Panc1 (cell line): ENCODE results near the gene CPO. TPM values are rescaled to one million over a fixed set of nuclear protein-coding genes. Genes with fewer than 3 reads are reported as not detected.

Experiments
- ATAC-seq: fragments of 200-7000 bp; cut with Tn5 transposase; 2 replicates; pipeline ENCODE4 v1.9.1; 2020; ENCODE audit warnings: mild to moderate bottlenecking, moderate library complexity
- BruUV-seq: library from RNA; stranded (reverse); fragments of 400-500 nt; replicated peaks from 2 replicates; lab custom pipeline; 2021; lab: Mats Ljungman, UMichigan
- CTCF ChIA-PET: fragments of 300-600 bp; sonication (Branson Sonifier 250); formaldehyde crosslinking; loops from one replicate; lab custom pipeline; 2022; ENCODE audit warnings: antibody characterized with exemption; lab: Charles Lee
- POLR2A ChIA-PET: fragments of 300-600 bp; sonication (Branson Sonifier 250); formaldehyde crosslinking; loops from one replicate; lab custom pipeline; 2022; ENCODE audit warnings: antibody characterized with exemption; lab: Charles Lee
- DNase-seq: peaks from one replicate; pipeline ENCODE4 v3.0.0-alpha.2; 2010; ENCODE audit warnings: low read depth, low spot score
- H3K27ac ChIP-seq: 2 replicates; pipeline ENCODE4 v1.5.1; 2011; ENCODE audit warnings: mild to moderate bottlenecking, low read length, inconsistent platforms
- H3K27me3 ChIP-seq: fragments of 200-500 bp; sonication (Bioruptor generic); 2 replicates; pipeline ENCODE4 v1.6.0; 2014; ENCODE audit warnings: low read length, inconsistent platforms; ENCODE audit not compliant: control insufficient read depth, insufficient read depth
- H3K36me3 ChIP-seq: fragments of 200-500 bp; sonication (Bioruptor generic); 2 replicates; pipeline ENCODE4 v1.5.1; 2014; ENCODE audit warnings: inconsistent platforms, mild to moderate bottlenecking, low read length, moderate library complexity; ENCODE audit not compliant: control insufficient read depth, insufficient read depth
- H3K4me1 ChIP-seq: 2 replicates; pipeline ENCODE4 v1.5.1; 2011; ENCODE audit warnings: inconsistent platforms, mild to moderate bottlenecking, low read length, moderate library complexity; ENCODE audit not compliant: control insufficient read depth, insufficient read depth
- H3K4me3 ChIP-seq, 2 experiments: 2 replicates each; pipeline ENCODE4 v1.5.1; 2011 to 2012; ENCODE audit warnings: low read depth in 2 of 2, low read length in 2 of 2, mild to moderate bottlenecking in 2 of 2, inconsistent platforms in 1 of 2, moderate library complexity in 1 of 2
- H3K9me3 ChIP-seq: fragments of 200-500 bp; sonication (Bioruptor generic); 2 replicates; pipeline ENCODE4 v1.5.1; 2014; ENCODE audit warnings: low read depth, mild to moderate bottlenecking, inconsistent platforms, low read length, moderate library complexity; ENCODE audit not compliant: control insufficient read depth, insufficient read depth
- POLR2AphosphoS5 ChIP-seq: IDR thresholded peaks from 2 replicates; pipeline ENCODE4 v1.6.1; 2012; ENCODE audit warnings: mild to moderate bottlenecking, low read depth, low read length, moderate library complexity
- SIN3A ChIP-seq: IDR thresholded peaks from 2 replicates; pipeline ENCODE4 v1.6.1; 2012; ENCODE audit warnings: low read depth, mild to moderate bottlenecking, low read length, moderate library complexity, borderline replicate concordance; ENCODE audit not compliant: insufficient read depth
- TCF7L2 ChIP-seq: IDR thresholded peaks from 2 replicates; pipeline ENCODE4 v1.6.1; 2011; ENCODE audit warnings: mild to moderate bottlenecking, low read depth, low read length, inconsistent platforms
- in situ Hi-C: cut with HindIII; loops from 2 replicates; pipeline ENCODE4 v1.10.0; 2016; ENCODE audit warnings: low sequenced_read_pairs, low pct_unique_long_range_greater_than_20kb
- intact Hi-C: fragments of 100-400 bp; cut with micrococcal nuclease; formaldehyde crosslinking; loops from one replicate; pipeline ENCODE4 v1.10.0; 2022; ENCODE audit not compliant: unreplicated experiment
- total RNA-seq: library from RNA; stranded (reverse); gene quantifications from one replicate; pipeline ENCODE4 v1.2.1, GENCODE V29; 2021; ENCODE audit not compliant: unreplicated experiment
- TF ChIP-seq, protein P1 (sequence below), 2 experiments: IDR thresholded peaks; 2 replicates each; pipeline ENCODE4 v1.6.1; 2011 to 2012; ENCODE audit warnings: low read depth in 2 of 2, control low read depth in 1 of 2, low read length in 1 of 2, mild to moderate bottlenecking in 1 of 2, moderate library complexity in 1 of 2; ENCODE audit not compliant: insufficient read depth in 1 of 2
- TF ChIP-seq, protein P2 (sequence below): fragments of 450-650 bp; IDR thresholded peaks from 2 replicates; pipeline ENCODE4 v1.5.1; 2017; ENCODE audit warnings: mild to moderate bottlenecking

The CPO gene
- total RNA-seq, 1 experiment from 2014 or later = not detected

DNA sequence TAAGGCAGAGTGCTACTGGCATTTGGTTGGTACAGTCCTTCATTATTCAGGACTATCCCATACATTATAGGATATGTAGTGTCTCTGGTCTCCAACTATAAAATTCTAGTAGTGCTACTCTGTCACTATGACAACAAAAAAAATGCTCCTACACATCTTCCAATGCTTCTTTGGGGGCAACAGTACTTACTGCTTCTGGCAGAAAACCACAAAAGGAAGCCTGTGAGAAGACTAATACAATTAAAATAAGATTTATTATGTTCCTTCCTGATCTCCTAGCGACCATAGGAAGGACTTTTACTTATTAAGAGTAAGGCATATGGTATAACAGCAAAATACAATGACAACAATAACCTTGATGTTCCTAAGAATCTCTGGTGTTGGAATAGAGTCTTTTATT lies 48.4 kb upstream of the CPO start:
- no peaks in the 10 kb centered on the region for H3K27me3 ChIP-seq
- H3K4me1 ChIP-seq = no peaks in the 10 kb centered on the region
- no peak overlapping the region for H3K4me3 ChIP-seq
- in situ Hi-C loops (no loop called here), intact Hi-C loops (no loop called here)
- DNase-seq (no peak), ATAC-seq (no peak)
- no peak for TF ChIP-seq SIN3A
- no peaks in the 10 kb centered on the region for H3K36me3 ChIP-seq
- H3K27ac ChIP-seq = no peak overlapping the region
- no TSS peak for BruUV-seq
- no peaks in the 10 kb centered on the region for H3K9me3 ChIP-seq
- ChIA-PET CTCF (no interaction called here), POLR2A (no interaction called here)

DNA sequence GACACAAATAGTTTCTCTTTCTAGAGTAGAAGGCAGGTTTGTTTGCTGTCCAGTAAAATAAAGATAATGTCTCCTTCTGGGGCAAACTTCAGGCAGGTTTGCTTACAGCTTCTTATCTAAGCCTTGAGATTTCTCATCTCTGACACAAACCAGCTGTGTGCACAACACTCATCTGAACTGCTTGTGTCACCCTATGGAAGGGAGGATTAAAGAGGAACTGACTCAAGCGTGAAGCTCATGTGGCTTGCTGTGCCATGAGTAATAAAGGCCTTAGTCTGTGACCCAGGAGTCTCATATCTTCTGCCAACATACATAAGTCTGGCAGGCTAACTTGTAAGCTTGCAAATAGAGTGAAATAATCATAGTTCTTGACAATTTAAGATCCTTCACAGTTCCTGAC lies 24.2 kb upstream of the CPO start:
- Histone ChIP-seq H3K27me3 (no peaks in the 10 kb centered on the region), H3K4me1 (no peaks in the 10 kb centered on the region), H3K9me3 (no peaks in the 10 kb centered on the region), H3K36me3 (no peaks in the 10 kb centered on the region), H3K4me3 (no peak overlapping the region), H3K27ac (no peak overlapping the region)
- DNase-seq (peak; percentile 92), ATAC-seq (peak; percentile 97)
- in situ Hi-C loops = no loop called here
- peak; percentile 62; the same call in 1 of the 2 replicates for TF ChIP-seq TCF7L2
- no peak for TF ChIP-seq POLR2AphosphoS5
- ChIA-PET POLR2A (no interaction called here), CTCF (no interaction called here)
- intact Hi-C loops = no loop called here
- no TSS peak for BruUV-seq

DNA sequence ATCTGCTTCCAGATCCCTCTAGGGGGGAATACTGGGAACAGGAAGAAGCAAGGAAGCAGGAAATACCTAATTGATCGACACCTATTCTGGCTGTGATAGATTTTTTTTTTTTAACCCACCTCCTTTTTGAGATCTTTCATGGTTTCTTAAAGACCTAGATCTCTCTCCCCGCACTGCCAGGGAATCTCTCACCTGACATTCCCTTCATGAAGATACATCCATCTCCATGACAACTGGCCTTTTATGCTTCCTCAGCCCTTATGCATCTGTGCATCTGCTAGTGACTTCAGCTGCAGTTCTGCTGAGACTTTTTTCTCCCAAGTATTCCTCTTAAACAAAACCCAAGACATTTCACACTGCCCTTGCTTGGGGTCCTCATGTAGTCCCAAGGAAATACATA lies 21.1 kb upstream of the CPO start:
- CTCF ChIA-PET = no interaction called here
- intact Hi-C loops = no loop called here
- TF ChIP-seq SIN3A (no peak), TCF7L2 (no peak)
- TF ChIP-seq, protein P1, sequence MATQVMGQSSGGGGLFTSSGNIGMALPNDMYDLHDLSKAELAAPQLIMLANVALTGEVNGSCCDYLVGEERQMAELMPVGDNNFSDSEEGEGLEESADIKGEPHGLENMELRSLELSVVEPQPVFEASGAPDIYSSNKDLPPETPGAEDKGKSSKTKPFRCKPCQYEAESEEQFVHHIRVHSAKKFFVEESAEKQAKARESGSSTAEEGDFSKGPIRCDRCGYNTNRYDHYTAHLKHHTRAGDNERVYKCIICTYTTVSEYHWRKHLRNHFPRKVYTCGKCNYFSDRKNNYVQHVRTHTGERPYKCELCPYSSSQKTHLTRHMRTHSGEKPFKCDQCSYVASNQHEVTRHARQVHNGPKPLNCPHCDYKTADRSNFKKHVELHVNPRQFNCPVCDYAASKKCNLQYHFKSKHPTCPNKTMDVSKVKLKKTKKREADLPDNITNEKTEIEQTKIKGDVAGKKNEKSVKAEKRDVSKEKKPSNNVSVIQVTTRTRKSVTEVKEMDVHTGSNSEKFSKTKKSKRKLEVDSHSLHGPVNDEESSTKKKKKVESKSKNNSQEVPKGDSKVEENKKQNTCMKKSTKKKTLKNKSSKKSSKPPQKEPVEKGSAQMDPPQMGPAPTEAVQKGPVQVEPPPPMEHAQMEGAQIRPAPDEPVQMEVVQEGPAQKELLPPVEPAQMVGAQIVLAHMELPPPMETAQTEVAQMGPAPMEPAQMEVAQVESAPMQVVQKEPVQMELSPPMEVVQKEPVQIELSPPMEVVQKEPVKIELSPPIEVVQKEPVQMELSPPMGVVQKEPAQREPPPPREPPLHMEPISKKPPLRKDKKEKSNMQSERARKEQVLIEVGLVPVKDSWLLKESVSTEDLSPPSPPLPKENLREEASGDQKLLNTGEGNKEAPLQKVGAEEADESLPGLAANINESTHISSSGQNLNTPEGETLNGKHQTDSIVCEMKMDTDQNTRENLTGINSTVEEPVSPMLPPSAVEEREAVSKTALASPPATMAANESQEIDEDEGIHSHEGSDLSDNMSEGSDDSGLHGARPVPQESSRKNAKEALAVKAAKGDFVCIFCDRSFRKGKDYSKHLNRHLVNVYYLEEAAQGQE (IDR thresholded peaks at IDR 0.05; ENCODE audit: insufficient read depth in 1 of 2, low read depth in 2 of 2, low read length in 1 of 2) = no peak
- H3K4me3 ChIP-seq = no peak overlapping the region
- H3K27me3 ChIP-seq = no peaks in the 10 kb centered on the region
- H3K27ac ChIP-seq = no peak overlapping the region
- no peaks in the 10 kb centered on the region for H3K9me3 ChIP-seq
- in situ Hi-C loops = no loop called here
- ATAC-seq (no peak), DNase-seq (no peak)
- POLR2A ChIA-PET = interaction anchor here (0.6 kb wide), 1 partner anchor 258 kb away, joined by 3 read pairs; no protein-coding TSS in a partner anchor
- no TSS peak for BruUV-seq
- no peaks in the 10 kb centered on the region for H3K4me1 ChIP-seq
- no peaks in the 10 kb centered on the region for H3K36me3 ChIP-seq

DNA sequence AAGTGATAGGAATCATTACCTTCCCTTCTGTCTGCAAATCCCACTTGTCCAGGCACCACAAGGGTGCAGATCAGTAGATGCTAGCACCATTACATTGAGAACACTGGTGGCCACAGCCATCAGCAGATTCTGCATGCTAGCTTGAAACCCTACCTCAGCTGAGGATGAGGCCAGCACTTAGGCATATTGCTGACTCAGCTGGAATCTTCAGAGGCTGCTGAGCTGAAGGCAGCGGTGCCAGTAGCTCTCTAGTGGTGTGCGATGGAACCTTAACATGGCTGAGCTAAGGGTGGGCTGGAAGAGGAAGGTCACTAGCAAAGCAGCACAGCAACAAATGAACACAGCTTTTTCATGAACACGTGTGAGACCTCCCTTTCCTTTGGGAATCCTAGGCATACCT lies 19.0 kb upstream of the CPO start:
- DNase-seq (no peak), ATAC-seq (no peak)
- ChIA-PET POLR2A (interaction anchor here (0.7 kb wide), 1 partner anchor 426 kb away, joined by 4 read pairs; no protein-coding TSS in a partner anchor), CTCF (no interaction called here)
- BruUV-seq = no TSS peak
- H3K27ac ChIP-seq = no peak overlapping the region
- no peaks in the 10 kb centered on the region for H3K9me3 ChIP-seq
- TF ChIP-seq POLR2AphosphoS5 = no peak
- no peak for TF ChIP-seq TCF7L2
- TF ChIP-seq, protein P1 (IDR thresholded peaks at IDR 0.05; ENCODE audit: insufficient read depth in 1 of 2, low read depth in 2 of 2, low read length in 1 of 2) = no peak
- TF ChIP-seq, protein P2, sequence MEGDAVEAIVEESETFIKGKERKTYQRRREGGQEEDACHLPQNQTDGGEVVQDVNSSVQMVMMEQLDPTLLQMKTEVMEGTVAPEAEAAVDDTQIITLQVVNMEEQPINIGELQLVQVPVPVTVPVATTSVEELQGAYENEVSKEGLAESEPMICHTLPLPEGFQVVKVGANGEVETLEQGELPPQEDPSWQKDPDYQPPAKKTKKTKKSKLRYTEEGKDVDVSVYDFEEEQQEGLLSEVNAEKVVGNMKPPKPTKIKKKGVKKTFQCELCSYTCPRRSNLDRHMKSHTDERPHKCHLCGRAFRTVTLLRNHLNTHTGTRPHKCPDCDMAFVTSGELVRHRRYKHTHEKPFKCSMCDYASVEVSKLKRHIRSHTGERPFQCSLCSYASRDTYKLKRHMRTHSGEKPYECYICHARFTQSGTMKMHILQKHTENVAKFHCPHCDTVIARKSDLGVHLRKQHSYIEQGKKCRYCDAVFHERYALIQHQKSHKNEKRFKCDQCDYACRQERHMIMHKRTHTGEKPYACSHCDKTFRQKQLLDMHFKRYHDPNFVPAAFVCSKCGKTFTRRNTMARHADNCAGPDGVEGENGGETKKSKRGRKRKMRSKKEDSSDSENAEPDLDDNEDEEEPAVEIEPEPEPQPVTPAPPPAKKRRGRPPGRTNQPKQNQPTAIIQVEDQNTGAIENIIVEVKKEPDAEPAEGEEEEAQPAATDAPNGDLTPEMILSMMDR = no peak
- no peak for TF ChIP-seq SIN3A
- H3K4me3 ChIP-seq = no peak overlapping the region
- H3K27me3 ChIP-seq = no peaks in the 10 kb centered on the region
- intact Hi-C loops = no loop called here
- no peaks in the 10 kb centered on the region for H3K36me3 ChIP-seq
- no peaks in the 10 kb centered on the region for H3K4me1 ChIP-seq
- in situ Hi-C loops = no loop called here
